SU-DHL-6 (cell line): ENCODE data around the gene ARHGAP8.

Source experiments
- CTCF ChIP-seq: fragments of 200-600 bp; sonication (generic); IDR thresholded peaks from one replicate; pipeline ENCODE4 v1.5.1; 2017; ENCODE audit warnings: antibody characterized with exemption, mild to moderate bottlenecking, low read length, moderate library complexity; ENCODE audit not compliant: insufficient read depth, poor library complexity, severe bottlenecking
- EZH2phosphoT487 ChIP-seq: fragments of 200-600 bp; sonication (generic), shearing (Covaris generic); conservative IDR thresholded peaks from 2 replicates; pipeline ENCODE4 v1.6.1; 2018; ENCODE audit warnings: mild to moderate bottlenecking, antibody characterized with exemption, low read length, moderate library complexity, mixed read lengths

GRCh38 chr22:44752285-44753188 is at the start of gene ARHGAP8:
- no peak for TF ChIP-seq CTCF
- no peak for TF ChIP-seq EZH2phosphoT487
